Astrocyte of the cerebellum (primary cell): Measurements from ENCODE around the gene LMTK2.

Source experiments
- DNase-seq: peaks from one replicate; pipeline ENCODE4 v3.0.0-alpha.2; 2011; ENCODE audit warnings: low read depth
- H3K4me3 ChIP-seq: 2 replicates; pipeline ENCODE4 v1.5.1; 2011; ENCODE audit warnings: mild to moderate bottlenecking, low read depth, low read length, moderate library complexity
- CTCF ChIP-seq: IDR thresholded peaks from 2 replicates; pipeline ENCODE4 v1.5.1; 2012; ENCODE audit warnings: low read length, low read depth, moderate library complexity, mild to moderate bottlenecking; ENCODE audit errors: missing control alignments
- in situ Hi-C: cut with HindIII; loops from 2 replicates; pipeline ENCODE4 v1.10.0; 2017; ENCODE audit warnings: low sequenced_read_pairs

LMTK2 gene

GRCh38 chr7:98213296-98213887 is 106.7 kb downstream of the LMTK2 start:
- TF ChIP-seq CTCF: no peak
- no peak overlapping the region for H3K4me3 ChIP-seq
- DNase-seq: no peak
- in situ Hi-C loops: no loop called here

- no peak for TF ChIP-seq CTCF
- in situ Hi-C loops: no loop called here
- DNase-seq: no peak
- H3K4me3 ChIP-seq: no peak overlapping the region
These were observed 107.5 kb downstream of the LMTK2 start for GRCh38 chr7:98213888-98214810.

- in situ Hi-C loops: no loop called here
These were observed 108.2 kb downstream of the LMTK2 start for GRCh38 chr7:98214811-98215321.

GRCh38 chr7:98215561-98216495 is 109.2 kb downstream of the LMTK2 start:
- no peak overlapping the region for H3K4me3 ChIP-seq
- no peak for TF ChIP-seq CTCF
- in situ Hi-C loops: no loop called here
- no peak for DNase-seq

More at GRCh38 chr7:98214811-98215321, 108.2 kb downstream of the LMTK2 start:
- TF ChIP-seq CTCF: no peak
- H3K4me3 ChIP-seq: no peak overlapping the region
- DNase-seq: no peak

GRCh38 chr7:98216941-98217622 is 110.4 kb downstream of the LMTK2 start:
- H3K4me3 ChIP-seq: no peak overlapping the region
- DNase-seq: no peak
- in situ Hi-C loops: no loop called here
- TF ChIP-seq CTCF: no peak
